H9 (cell line): ENCODE results near the gene CCDC18. TPM values are rescaled to one million over a fixed set of nuclear protein-coding genes. Genes with fewer than 3 reads are reported as not detected.

Experiments
- DNase-seq: peaks from one replicate; pipeline ENCODE4 v3.0.0-alpha.2; 2017
- H2AFZ ChIP-seq: one replicate; pipeline ENCODE4 v1.6.1; 2013; ENCODE audit warnings: mild to moderate bottlenecking, low read length, control low read depth, moderate library complexity
- H2AK5ac ChIP-seq: 2 replicates; pipeline ENCODE4 v1.6.1; 2013; ENCODE audit warnings: low read length, control low read depth, mixed read lengths; ENCODE audit not compliant: insufficient read length
- H2BK120ac ChIP-seq: one replicate; pipeline ENCODE4 v1.6.1; 2013; ENCODE audit warnings: low read depth, mild to moderate bottlenecking, low read length, control low read depth, inconsistent platforms; ENCODE audit not compliant: poor library complexity, severe bottlenecking
- H2BK12ac ChIP-seq: 2 replicates; pipeline ENCODE4 v1.6.1; 2013; ENCODE audit warnings: low read length, control low read depth, mixed read lengths, low read depth; ENCODE audit not compliant: insufficient read length
- H2BK15ac ChIP-seq: 2 replicates; pipeline ENCODE4 v1.6.1; 2013; ENCODE audit warnings: low read depth, low read length, control low read depth
- H2BK20ac ChIP-seq: one replicate; pipeline ENCODE4 v1.6.1; 2013; ENCODE audit warnings: low read depth, mild to moderate bottlenecking, low read length, control low read depth, inconsistent platforms; ENCODE audit not compliant: poor library complexity, severe bottlenecking
- H2BK5ac ChIP-seq: 2 replicates; pipeline ENCODE4 v1.6.1; 2013; ENCODE audit warnings: low read length, control low read depth, mixed read lengths; ENCODE audit not compliant: insufficient read length
- H3K14ac ChIP-seq: 2 replicates; pipeline ENCODE4 v1.6.1; 2013; ENCODE audit warnings: low read length, control low read depth; ENCODE audit not compliant: insufficient read depth
- H3K18ac ChIP-seq: 2 replicates; pipeline ENCODE4 v1.6.1; 2013; ENCODE audit warnings: low read depth, mild to moderate bottlenecking, mixed read lengths, low read length, control low read depth; ENCODE audit not compliant: insufficient read length
- H3K23ac ChIP-seq: 2 replicates; pipeline ENCODE4 v1.6.1; 2013; ENCODE audit warnings: low read length, control low read depth, mixed read lengths, low read depth; ENCODE audit not compliant: insufficient read length
- H3K23me2 ChIP-seq: 2 replicates; pipeline ENCODE4 v1.6.1; 2013; ENCODE audit warnings: low read depth, mild to moderate bottlenecking, mixed read lengths, low read length, control low read depth; ENCODE audit not compliant: insufficient read length, poor library complexity, severe bottlenecking
- H3K27ac ChIP-seq: 2 replicates; pipeline ENCODE4 v1.5.1; 2013; ENCODE audit warnings: low read length, control low read depth, mixed read lengths, low read depth; ENCODE audit not compliant: insufficient read length
- H3K27me3 ChIP-seq: 2 replicates; pipeline ENCODE4 v1.6.1; 2013; ENCODE audit warnings: low read length, control low read depth, inconsistent platforms; ENCODE audit not compliant: insufficient read depth
- H3K4ac ChIP-seq: 2 replicates; pipeline ENCODE4 v1.6.1; 2013; ENCODE audit warnings: low read depth, mild to moderate bottlenecking, control low read depth, inconsistent platforms, low read length, moderate library complexity
- H3K4me1 ChIP-seq: 2 replicates; pipeline ENCODE4 v1.6.1; 2013; ENCODE audit warnings: low read length, control low read depth, inconsistent platforms; ENCODE audit not compliant: insufficient read depth
- H3K4me2 ChIP-seq: 2 replicates; pipeline ENCODE4 v1.6.1; 2013; ENCODE audit warnings: low read length, control low read depth, mixed read lengths; ENCODE audit not compliant: insufficient read length, insufficient read depth
- H3K56ac ChIP-seq: 2 replicates; pipeline ENCODE4 v1.6.1; 2013; ENCODE audit warnings: low read depth, mild to moderate bottlenecking, mixed read lengths, low read length, control low read depth; ENCODE audit not compliant: insufficient read length
- H3K79me1 ChIP-seq: 2 replicates; pipeline ENCODE4 v1.6.1; 2013; ENCODE audit warnings: low read depth, mild to moderate bottlenecking, moderate library complexity, low read length, control low read depth, inconsistent platforms; ENCODE audit not compliant: insufficient read depth, poor library complexity, severe bottlenecking
- H3K79me2 ChIP-seq: 2 replicates; pipeline ENCODE4 v1.6.1; 2013; ENCODE audit warnings: low read length, control low read depth, inconsistent platforms; ENCODE audit not compliant: insufficient read depth
- H3K9ac ChIP-seq: 2 replicates; pipeline ENCODE4 v1.6.1; 2013; ENCODE audit warnings: low read length, control low read depth, mixed read lengths; ENCODE audit not compliant: insufficient read length; ENCODE audit errors: extremely low read depth
- H3K9me3 ChIP-seq: one replicate; pipeline ENCODE4 v1.6.1; 2013; ENCODE audit warnings: low read depth, low read length, inconsistent platforms; ENCODE audit not compliant: control insufficient read depth
- H3T11ph ChIP-seq: one replicate; pipeline ENCODE4 v1.6.1; 2013; ENCODE audit warnings: mild to moderate bottlenecking, low read length, control low read depth, inconsistent platforms
- H4K20me1 ChIP-seq: one replicate; pipeline ENCODE4 v1.6.1; 2013; ENCODE audit not compliant: control insufficient read depth, insufficient read length, insufficient read depth
- H4K5ac ChIP-seq: 2 replicates; pipeline ENCODE4 v1.6.1; 2013; ENCODE audit warnings: low read depth, mild to moderate bottlenecking, mixed read lengths, low read length, control low read depth; ENCODE audit not compliant: insufficient read length
- H4K8ac ChIP-seq: replicated peaks from 2 replicates; pipeline ENCODE4 v1.6.1; 2013; ENCODE audit warnings: low read length, control low read depth, mixed read lengths, low read depth; ENCODE audit not compliant: insufficient read length
- H4K91ac ChIP-seq: 2 replicates; pipeline ENCODE4 v1.6.1; 2013; ENCODE audit warnings: low read depth, mild to moderate bottlenecking, moderate library complexity, mixed read lengths, low read length, control low read depth; ENCODE audit not compliant: insufficient read length
- H3K27ac Mint-ChIP-seq, 3 experiments: 2 replicates in 2 of 3; 3 replicates in 1 of 3; pipeline ENCODE4 v1.8.0; 2020 to 2021; ENCODE audit warnings: mixed read lengths in 3 of 3, mild to moderate bottlenecking in 1 of 3, moderate library complexity in 1 of 3
- H3K27me3 Mint-ChIP-seq: 2 replicates; pipeline ENCODE4 v1.8.0; 2021; ENCODE audit warnings: low read depth, mild to moderate bottlenecking, moderate library complexity, mixed read lengths
- H3K36me3 Mint-ChIP-seq, 3 experiments: 2 replicates in 2 of 3; 3 replicates in 1 of 3; pipeline ENCODE4 v1.8.0; 2020 to 2021; ENCODE audit warnings: low read depth in 3 of 3, mixed read lengths in 3 of 3; ENCODE audit not compliant: insufficient read depth in 1 of 3
- H3K4me1 Mint-ChIP-seq, 2 experiments: 2 replicates each; pipeline ENCODE4 v1.8.0; 2020; ENCODE audit warnings: mixed read lengths in 2 of 2
- H3K4me3 Mint-ChIP-seq, 2 experiments: 2 replicates in 1 of 2; 3 replicates in 1 of 2; pipeline ENCODE4 v1.8.0; 2020 to 2021; ENCODE audit warnings: mild to moderate bottlenecking in 2 of 2, mixed read lengths in 2 of 2, moderate library complexity in 1 of 2
- H3K9me3 Mint-ChIP-seq, 2 experiments: 2 replicates in 1 of 2; 3 replicates in 1 of 2; pipeline ENCODE4 v1.8.0; 2020; ENCODE audit warnings: mild to moderate bottlenecking in 2 of 2, mixed read lengths in 2 of 2, moderate library complexity in 1 of 2
- WGBS: extraction: QIAGEN DNeasy Blood & Tissue Kit; methylation state at CpG from one replicate; pipeline ENCODE4 v1.1.7; 2013; ENCODE audit warnings: missing lambda C conversion rate, low lambda C conversion rate, mixed read lengths; ENCODE audit not compliant: insufficient read length; ENCODE audit errors: extremely low coverage; 5-methylcytosine and 5-hydroxymethylcytosine counted together
- total RNA-seq: library from RNA; stranded (reverse); gene quantifications from 2 replicates; pipeline ENCODE4 v1.2.1, GENCODE V29; 2021
- TF ChIP-seq, protein P1 (sequence below): fragments of 200-600 bp; sonication (generic); conservative IDR thresholded peaks from 3 replicates; pipeline ENCODE4 v1.8.0; 2021; ENCODE audit warnings: antibody characterized with exemption, mild to moderate bottlenecking

The CCDC18 gene
- total RNA-seq, 1 experiment from 2014 or later = 19.5 TPM

DNA sequence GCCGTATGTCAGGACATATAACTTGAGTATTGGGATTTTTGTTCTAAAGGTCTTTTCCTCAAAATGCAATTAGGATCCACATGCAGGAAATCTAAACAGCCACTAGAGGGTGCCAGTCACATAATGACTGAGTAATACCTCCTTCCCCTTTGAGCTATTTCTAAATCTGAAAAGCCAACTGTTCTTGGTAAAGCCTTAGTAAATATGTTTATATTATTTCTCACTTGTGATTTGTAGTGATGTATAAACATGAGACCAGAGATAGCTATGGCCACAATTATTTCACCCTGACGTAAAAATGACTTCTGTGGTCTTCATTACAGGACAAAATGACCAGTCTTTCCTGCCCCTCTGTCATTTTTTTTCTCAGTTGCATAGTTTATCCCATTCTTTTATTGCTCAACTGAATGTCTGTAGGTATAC is 124.2 kb downstream of the CCDC18 start:
- Histone ChIP-seq H3K4ac (no peak overlapping the region), H3K4me2 (no peak overlapping the region), H4K8ac (no peak overlapping the region), H2BK120ac (no peak overlapping the region), H4K5ac (no peak overlapping the region), H3K79me1 (no peaks in the 10 kb centered on the region), H3K4me1 (no peaks in the 10 kb centered on the region), H3K9me3 (no peaks in the 10 kb centered on the region), H4K91ac (no peak overlapping the region), H3K14ac (no peak overlapping the region), H3K27me3 (no peaks in the 10 kb centered on the region), H2AK5ac (no peak overlapping the region), H2BK5ac (no peak overlapping the region), H3K9ac (no peak overlapping the region), H3K79me2 (no peaks in the 10 kb centered on the region), H2AFZ (no peak overlapping the region), H3K27ac (no peak overlapping the region), H2BK15ac (no peak overlapping the region), H2BK12ac (no peak overlapping the region), H3K56ac (no peak overlapping the region), H3K18ac (no peak overlapping the region), H3K23ac (no peak overlapping the region), H4K20me1 (no peaks in the 10 kb centered on the region), H2BK20ac (no peak overlapping the region), H3K23me2 (no peaks in the 10 kb centered on the region), H3T11ph (no peak overlapping the region)
- no peak for DNase-seq
- H3K9me3 Mint-ChIP-seq = no peaks in the 10 kb centered on the region
- H3K4me3 Mint-ChIP-seq = no peak overlapping the region
- no peaks in the 10 kb centered on the region; a peak in 1 of 7 replicates for H3K36me3 Mint-ChIP-seq
- TF ChIP-seq, protein P1, sequence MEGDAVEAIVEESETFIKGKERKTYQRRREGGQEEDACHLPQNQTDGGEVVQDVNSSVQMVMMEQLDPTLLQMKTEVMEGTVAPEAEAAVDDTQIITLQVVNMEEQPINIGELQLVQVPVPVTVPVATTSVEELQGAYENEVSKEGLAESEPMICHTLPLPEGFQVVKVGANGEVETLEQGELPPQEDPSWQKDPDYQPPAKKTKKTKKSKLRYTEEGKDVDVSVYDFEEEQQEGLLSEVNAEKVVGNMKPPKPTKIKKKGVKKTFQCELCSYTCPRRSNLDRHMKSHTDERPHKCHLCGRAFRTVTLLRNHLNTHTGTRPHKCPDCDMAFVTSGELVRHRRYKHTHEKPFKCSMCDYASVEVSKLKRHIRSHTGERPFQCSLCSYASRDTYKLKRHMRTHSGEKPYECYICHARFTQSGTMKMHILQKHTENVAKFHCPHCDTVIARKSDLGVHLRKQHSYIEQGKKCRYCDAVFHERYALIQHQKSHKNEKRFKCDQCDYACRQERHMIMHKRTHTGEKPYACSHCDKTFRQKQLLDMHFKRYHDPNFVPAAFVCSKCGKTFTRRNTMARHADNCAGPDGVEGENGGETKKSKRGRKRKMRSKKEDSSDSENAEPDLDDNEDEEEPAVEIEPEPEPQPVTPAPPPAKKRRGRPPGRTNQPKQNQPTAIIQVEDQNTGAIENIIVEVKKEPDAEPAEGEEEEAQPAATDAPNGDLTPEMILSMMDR = peak; percentile 97
- H3K27ac Mint-ChIP-seq = peak overlapping the region in 1 of 3 experiments; percentile 24; a peak in 2 of 7 replicates
- H3K27me3 Mint-ChIP-seq = no peaks in the 10 kb centered on the region
- WGBS = no CpG with 5 or more reads among the region's 2 CpGs
- H3K4me1 Mint-ChIP-seq = peaks cover 26 to 30% of the 10 kb centered on the region in 2 experiments
